ENCODE measurements around the gene SMIM10.
A peak's percentile ranks its signal among the peaks of the same experiment; 100 is the strongest.
"Not testable (repeated sequence)": the region's sequence is repeated elsewhere in the genome, so short reads cannot be mapped to it uniquely, and the experiment has no call there.

The SMIM10 gene

DNA sequence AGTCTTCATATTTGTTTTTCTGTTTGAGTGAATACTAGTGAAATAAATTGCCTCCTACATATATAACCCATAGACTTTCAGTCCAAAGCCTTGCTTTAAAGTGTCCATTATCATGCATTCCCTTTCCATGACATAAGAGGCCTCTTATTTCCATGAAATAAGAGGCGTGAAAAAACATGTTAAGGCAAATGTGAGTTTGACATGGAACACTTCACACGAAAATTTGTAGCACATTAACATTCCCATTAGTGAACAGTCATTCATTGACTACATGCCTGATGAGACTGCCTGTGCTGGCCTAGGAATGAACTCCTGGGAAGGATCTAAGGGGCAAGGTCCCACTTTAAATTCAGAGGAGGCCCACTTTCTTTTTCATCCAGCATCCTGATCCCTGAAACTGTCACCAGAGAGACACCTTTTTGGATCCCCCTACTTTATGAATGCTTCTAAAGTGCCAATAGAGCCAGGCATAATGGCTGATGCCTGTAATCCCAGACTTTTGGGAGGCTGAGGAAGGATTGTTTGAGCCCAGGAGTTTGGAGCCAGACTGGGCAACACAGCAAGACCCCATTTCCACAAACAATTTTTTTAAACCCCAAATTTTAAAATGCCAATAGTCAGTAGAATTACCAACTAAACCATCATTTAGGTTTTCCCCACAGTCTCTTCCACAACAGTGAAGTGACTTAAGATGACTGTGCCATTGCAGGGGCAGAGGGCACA lies 24.9 kb downstream of the SMIM10 start:
- DNase-seq = no peak

DNA sequence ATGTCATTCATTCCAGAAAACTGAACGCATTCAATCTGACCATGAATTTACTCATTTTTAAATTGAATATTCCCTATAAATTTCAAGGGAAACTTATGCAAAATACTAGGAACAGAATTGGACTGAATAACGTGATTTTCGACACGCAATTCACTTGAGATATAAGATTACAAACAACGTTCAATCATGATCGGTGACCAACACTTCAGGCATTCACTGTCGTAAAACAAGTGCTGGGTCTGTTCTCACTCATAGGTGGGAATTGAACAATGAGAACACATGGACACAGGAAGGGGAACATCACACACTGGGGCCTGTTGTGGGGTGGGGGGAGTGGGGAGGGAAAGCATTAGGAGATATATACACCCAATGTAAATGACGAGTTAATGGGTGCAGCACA lies 29.1 kb downstream of the SMIM10 start:
- DNase-seq = not testable (repeated sequence)

- not testable (repeated sequence) for DNase-seq
Measured at GRCh38 chrX:135023791-135024190, 33.0 kb downstream of the SMIM10 start.

- DNase-seq = no peak
Measured at GRCh38 chrX:135024526-135024925, 33.7 kb downstream of the SMIM10 start.

DNA sequence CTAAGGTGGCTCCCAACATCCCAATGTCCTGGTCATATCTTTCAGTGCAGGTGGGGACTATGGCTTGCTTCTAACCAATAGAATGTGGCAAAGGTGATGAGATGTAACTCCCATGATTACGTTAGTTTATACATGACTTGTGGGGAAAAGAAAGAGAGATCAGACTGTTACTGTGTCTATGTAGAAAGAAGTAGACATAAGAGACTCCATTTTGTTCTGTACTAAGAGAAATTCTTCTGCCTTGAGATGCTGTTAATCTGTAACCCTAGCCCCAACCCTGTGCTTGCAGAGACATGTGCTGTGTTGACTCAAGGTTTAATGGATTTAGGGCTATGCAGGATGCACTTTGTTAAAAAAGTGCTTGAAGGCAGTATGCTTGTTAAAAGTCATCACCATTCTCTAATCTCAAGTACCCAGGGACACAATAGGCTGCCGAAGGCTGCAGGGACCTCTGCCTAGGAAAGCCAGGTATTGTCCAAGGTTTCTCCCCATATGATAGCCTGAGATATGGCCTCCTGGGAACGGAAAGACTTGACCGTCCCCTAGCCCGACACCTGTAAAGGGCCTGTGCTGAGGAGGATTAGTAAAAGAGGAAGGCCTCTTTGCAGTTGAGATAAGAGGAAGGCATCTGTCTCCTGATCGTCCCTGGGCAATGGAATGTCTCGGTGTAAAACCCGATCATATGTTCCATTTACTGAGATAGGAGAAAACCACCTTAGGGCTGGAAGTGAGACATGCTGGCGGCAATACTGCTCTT lies 39.6 kb downstream of the SMIM10 start:
- DNase-seq = peak; percentile 52

DNA sequence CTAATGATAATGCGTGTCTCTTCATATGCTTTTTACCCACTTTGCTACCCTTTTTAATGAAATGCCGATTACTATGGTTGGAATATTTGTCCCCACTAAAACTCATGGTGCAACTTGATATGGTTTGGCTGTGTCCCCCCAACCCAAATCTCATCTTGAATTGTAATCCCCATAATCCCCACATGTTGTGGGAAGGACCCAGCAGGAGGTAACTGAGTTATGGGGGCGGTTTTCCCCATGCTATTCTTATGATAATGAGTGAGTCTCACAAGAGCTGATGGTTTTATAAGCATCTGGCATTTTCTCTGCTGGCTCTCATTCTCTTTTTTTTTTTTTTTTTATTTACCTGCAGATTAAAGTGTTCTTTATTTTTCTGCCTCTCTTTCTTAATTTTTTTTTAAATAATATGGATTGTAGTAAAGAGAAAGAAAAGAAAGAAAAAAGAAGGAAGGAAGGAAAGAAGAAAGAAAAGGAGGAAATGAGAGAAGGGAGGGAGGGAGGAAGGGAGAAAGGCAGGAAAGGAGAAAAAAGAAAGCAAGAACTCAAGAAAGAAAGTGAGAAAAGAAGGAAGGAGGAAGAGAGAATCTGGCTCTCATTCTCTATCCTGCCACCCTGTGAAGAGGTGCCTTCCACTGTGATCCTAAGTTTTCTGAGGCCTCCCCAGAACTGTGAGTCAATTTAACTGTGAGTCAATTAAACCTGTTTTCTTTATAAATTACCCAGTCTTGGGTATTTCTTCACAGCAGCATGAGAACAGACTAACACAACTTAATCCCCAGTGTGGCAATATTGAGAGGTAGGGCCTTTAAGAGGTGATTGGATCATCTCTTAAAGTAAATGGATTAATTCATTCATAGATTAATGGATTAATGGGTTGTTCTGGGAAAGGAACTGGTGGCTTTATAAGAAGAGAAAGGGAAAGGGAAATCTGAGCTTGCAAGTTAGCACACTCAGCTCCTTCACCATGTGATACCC lies 50.6 kb downstream of the SMIM10 start:
- DNase-seq = peak; percentile 92

Measured in NCI-H82 (cell line).